ENCODE data around the gene RDH11. TPM values are rescaled to one million over a fixed set of nuclear protein-coding genes. Genes with fewer than 3 reads are reported as not detected.

Gene RDH11
- total and polyA plus RNA-seq, 2 experiments from 2014 or later = 148 to 164 TPM

DNA sequence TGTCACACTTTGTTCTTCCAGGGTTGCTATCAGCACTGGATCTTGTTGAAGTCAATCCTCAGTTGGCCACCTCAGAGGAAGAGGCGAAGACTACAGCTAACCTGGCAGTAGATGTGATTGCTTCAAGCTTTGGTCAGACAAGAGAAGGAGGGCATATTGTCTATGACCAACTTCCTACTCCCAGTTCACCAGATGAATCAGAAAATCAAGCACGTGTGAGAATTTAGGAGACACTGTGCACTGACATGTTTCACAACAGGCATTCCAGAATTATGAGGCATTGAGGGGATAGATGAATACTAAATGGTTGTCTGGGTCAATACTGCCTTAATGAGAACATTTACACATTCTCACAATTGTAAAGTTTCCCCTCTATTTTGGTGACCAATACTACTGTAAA lies 44.9 kb downstream of the RDH11 start:
- Histone ChIP-seq H3K9me2 (replicated peaks; ENCODE audit: insufficient read depth) (no peaks in the 10 kb centered on the region), H3K27me3 (no peaks in the 10 kb centered on the region), H3K36me3 (replicated peaks; ENCODE audit: insufficient read depth, low read depth) (no peaks in the 10 kb centered on the region), H2AFZ (no peak overlapping the region), H4K20me1 (ENCODE audit: insufficient read depth, poor library complexity, severe bottlenecking) (no peaks in the 10 kb centered on the region), H3K27ac (no peak overlapping the region), H3K9me3 (ENCODE audit: low read depth) (no peaks in the 10 kb centered on the region), H3K4me3 (no peak overlapping the region), H3K4me1 (ENCODE audit: insufficient read depth) (no peaks in the 10 kb centered on the region), H3K4me2 (no peak overlapping the region), H3K79me2 (no peaks in the 10 kb centered on the region)
- DNase-seq (ENCODE audit: low spot score) = no peak
- TF ChIP-seq, protein P1, sequence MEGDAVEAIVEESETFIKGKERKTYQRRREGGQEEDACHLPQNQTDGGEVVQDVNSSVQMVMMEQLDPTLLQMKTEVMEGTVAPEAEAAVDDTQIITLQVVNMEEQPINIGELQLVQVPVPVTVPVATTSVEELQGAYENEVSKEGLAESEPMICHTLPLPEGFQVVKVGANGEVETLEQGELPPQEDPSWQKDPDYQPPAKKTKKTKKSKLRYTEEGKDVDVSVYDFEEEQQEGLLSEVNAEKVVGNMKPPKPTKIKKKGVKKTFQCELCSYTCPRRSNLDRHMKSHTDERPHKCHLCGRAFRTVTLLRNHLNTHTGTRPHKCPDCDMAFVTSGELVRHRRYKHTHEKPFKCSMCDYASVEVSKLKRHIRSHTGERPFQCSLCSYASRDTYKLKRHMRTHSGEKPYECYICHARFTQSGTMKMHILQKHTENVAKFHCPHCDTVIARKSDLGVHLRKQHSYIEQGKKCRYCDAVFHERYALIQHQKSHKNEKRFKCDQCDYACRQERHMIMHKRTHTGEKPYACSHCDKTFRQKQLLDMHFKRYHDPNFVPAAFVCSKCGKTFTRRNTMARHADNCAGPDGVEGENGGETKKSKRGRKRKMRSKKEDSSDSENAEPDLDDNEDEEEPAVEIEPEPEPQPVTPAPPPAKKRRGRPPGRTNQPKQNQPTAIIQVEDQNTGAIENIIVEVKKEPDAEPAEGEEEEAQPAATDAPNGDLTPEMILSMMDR (IDR thresholded peaks at IDR 0.05; ENCODE audit: poor library complexity) = no peak
- TF ChIP-seq EZH2phosphoT487 (IDR thresholded peaks at IDR 0.05; ENCODE audit: low read depth, severe bottlenecking, unreplicated experiment) (no peak), EZH2 (IDR thresholded peaks at IDR 0.05; ENCODE audit: borderline replicate concordance) (no peak)
- WGBS (ENCODE audit: low lambda C conversion rate, missing lambda C conversion rate) = 94% methylated on average over 2 of the region's 2 CpGs

DNA sequence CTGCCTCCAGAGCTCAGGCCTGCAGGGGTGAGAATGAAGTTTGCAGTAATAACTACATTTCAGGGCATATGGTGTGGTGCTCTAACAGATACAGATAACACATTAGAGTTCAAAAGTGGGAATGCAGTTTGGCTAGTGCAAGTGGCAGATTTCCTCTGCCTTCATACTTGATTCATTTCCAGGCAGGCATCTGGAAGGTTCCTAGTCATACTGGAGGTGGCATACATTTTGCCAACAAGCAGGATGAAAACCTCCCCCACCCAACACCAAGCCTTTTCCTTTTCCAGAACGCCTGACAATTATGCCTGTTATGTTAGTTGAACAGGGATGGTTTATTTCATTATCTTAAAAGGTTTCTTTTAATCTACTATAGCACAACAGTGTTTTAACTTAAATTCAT lies 45.4 kb downstream of the RDH11 start:
- Histone ChIP-seq H3K27ac (no peak overlapping the region), H3K4me3 (no peak overlapping the region), H3K9me3 (ENCODE audit: low read depth) (no peaks in the 10 kb centered on the region), H3K9me2 (replicated peaks; ENCODE audit: insufficient read depth) (no peaks in the 10 kb centered on the region), H4K20me1 (ENCODE audit: insufficient read depth, poor library complexity, severe bottlenecking) (no peaks in the 10 kb centered on the region), H3K4me2 (no peak overlapping the region), H3K79me2 (no peaks in the 10 kb centered on the region), H2AFZ (no peak overlapping the region), H3K27me3 (no peaks in the 10 kb centered on the region), H3K36me3 (replicated peaks; ENCODE audit: insufficient read depth, low read depth) (no peaks in the 10 kb centered on the region), H3K4me1 (ENCODE audit: insufficient read depth) (no peaks in the 10 kb centered on the region)
- WGBS (ENCODE audit: low lambda C conversion rate, missing lambda C conversion rate) = 80% methylated on average over 1 of the region's 1 CpG
- no peak for DNase-seq (ENCODE audit: low spot score)
- TF ChIP-seq EZH2phosphoT487 (IDR thresholded peaks at IDR 0.05; ENCODE audit: low read depth, severe bottlenecking, unreplicated experiment) = no peak
- TF ChIP-seq EZH2 (IDR thresholded peaks at IDR 0.05; ENCODE audit: borderline replicate concordance) = no peak
- TF ChIP-seq, protein P1 (IDR thresholded peaks at IDR 0.05; ENCODE audit: poor library complexity) = no peak

DNA sequence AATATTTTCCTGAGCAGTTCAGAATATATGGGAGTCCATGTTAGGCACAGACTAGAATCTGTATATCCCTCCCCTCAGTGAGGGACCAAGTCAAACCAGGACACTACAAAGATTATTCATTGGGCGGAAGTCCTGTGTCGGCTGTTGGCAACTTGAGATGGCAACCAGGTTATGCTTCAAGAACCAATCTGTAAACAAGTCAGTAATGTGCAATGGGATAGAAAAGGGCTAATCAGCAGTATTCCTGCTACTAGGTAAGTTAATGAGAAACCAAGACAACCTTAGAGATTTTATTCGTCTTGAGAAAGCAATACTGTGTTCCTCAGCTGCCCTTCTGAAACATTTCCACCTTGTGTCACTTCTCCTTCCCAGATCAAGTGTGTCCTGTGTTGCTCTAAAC lies 49.4 kb downstream of the RDH11 start:
- Histone ChIP-seq H3K36me3 (replicated peaks; ENCODE audit: insufficient read depth, low read depth) (no peaks in the 10 kb centered on the region), H3K4me3 (no peak overlapping the region), H3K27me3 (no peaks in the 10 kb centered on the region), H3K4me2 (no peak overlapping the region), H3K27ac (no peak overlapping the region), H2AFZ (no peak overlapping the region), H3K9me2 (replicated peaks; ENCODE audit: insufficient read depth) (no peaks in the 10 kb centered on the region), H3K9me3 (ENCODE audit: low read depth) (no peaks in the 10 kb centered on the region), H3K79me2 (no peaks in the 10 kb centered on the region), H3K4me1 (ENCODE audit: insufficient read depth) (no peaks in the 10 kb centered on the region), H4K20me1 (ENCODE audit: insufficient read depth, poor library complexity, severe bottlenecking) (no peaks in the 10 kb centered on the region)
- TF ChIP-seq, protein P1 (IDR thresholded peaks at IDR 0.05; ENCODE audit: poor library complexity) = no peak
- no peak for TF ChIP-seq EZH2phosphoT487 (IDR thresholded peaks at IDR 0.05; ENCODE audit: low read depth, severe bottlenecking, unreplicated experiment)
- TF ChIP-seq EZH2 (IDR thresholded peaks at IDR 0.05; ENCODE audit: borderline replicate concordance) = no peak
- no peak for DNase-seq (ENCODE audit: low spot score)
- WGBS (ENCODE audit: low lambda C conversion rate, missing lambda C conversion rate) = 88% methylated on average over 3 of the region's 3 CpGs

DNA sequence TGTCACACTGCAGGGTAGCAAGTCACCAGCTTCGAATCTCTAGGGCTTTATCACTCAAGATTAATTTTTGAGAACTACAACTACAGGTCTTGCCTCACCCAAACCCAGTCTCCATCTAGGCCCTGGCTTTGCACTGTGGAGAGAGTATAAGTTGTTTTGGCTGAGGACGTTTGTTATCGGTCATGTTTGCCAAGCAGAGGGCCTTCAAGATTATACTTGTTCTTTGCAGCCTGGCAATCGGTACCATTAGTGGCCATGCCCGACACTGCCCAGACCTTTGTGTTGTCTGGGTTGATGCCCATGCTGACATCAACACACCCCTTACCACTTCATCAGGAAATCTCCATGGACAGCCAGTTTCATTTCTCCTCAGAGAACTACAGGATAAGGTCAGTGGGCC lies 50.1 kb downstream of the RDH11 start:
- Histone ChIP-seq H3K36me3 (replicated peaks; ENCODE audit: insufficient read depth, low read depth) (no peaks in the 10 kb centered on the region), H4K20me1 (ENCODE audit: insufficient read depth, poor library complexity, severe bottlenecking) (no peaks in the 10 kb centered on the region), H2AFZ (no peak overlapping the region), H3K79me2 (no peaks in the 10 kb centered on the region), H3K27ac (no peak overlapping the region), H3K27me3 (no peaks in the 10 kb centered on the region), H3K9me3 (ENCODE audit: low read depth) (no peaks in the 10 kb centered on the region), H3K9me2 (replicated peaks; ENCODE audit: insufficient read depth) (no peaks in the 10 kb centered on the region), H3K4me2 (no peak overlapping the region), H3K4me3 (no peak overlapping the region), H3K4me1 (ENCODE audit: insufficient read depth) (no peaks in the 10 kb centered on the region)
- DNase-seq (ENCODE audit: low spot score) = no peak
- WGBS (ENCODE audit: low lambda C conversion rate, missing lambda C conversion rate) = 95% methylated on average over 5 of the region's 5 CpGs
- TF ChIP-seq EZH2 (IDR thresholded peaks at IDR 0.05; ENCODE audit: borderline replicate concordance) (no peak), EZH2phosphoT487 (IDR thresholded peaks at IDR 0.05; ENCODE audit: low read depth, severe bottlenecking, unreplicated experiment) (no peak)
- TF ChIP-seq, protein P1 (IDR thresholded peaks at IDR 0.05; ENCODE audit: poor library complexity) = no peak
